ENCODE data around the gene TBCK. TPM values are rescaled to one million over a fixed set of nuclear protein-coding genes. Genes with fewer than 3 reads are reported as not detected.

The TBCK gene
- total and polyA plus RNA-seq, 2 of the 8 experiments (the other 6 are each of a cell fraction or from before 2014, with no cell fraction given), result 10.2 to 18.7 TPM

Other genes starting within 250 kb of the TBCK start
- 49.9 and 54.6 TPM in 2 replicates for gene AIMP1, start 341 bp upstream of the TBCK start, total RNA-seq (2021; fragmentation: NEBNext Ultra II Directional; extraction: Animal tissue kit (Norgen Biotek cat#: 25700))
- 3.6 and 7.9 TPM in 2 replicates for gene AIMP1, start 341 bp upstream of the TBCK start, polyA plus RNA-seq (2011; rRNA removed)
- not detected in 2 replicates for gene GIMD1, start 52.6 kb upstream of the TBCK start, total RNA-seq (2021; fragmentation: NEBNext Ultra II Directional; extraction: Animal tissue kit (Norgen Biotek cat#: 25700))
- not detected in 2 replicates for gene GIMD1, start 52.6 kb upstream of the TBCK start, polyA plus RNA-seq (2011; rRNA removed)